GM10266 (cell line): ENCODE measurements around the gene SATB1.

Source experiments
- DNase-seq: peaks from one replicate; pipeline ENCODE4 v3.0.0; 2012; ENCODE audit errors: extremely low spot score
- TF ChIP-seq, protein P1 (sequence below): IDR thresholded peaks from 2 replicates; pipeline ENCODE4 v1.5.1; 2012; ENCODE audit warnings: mild to moderate bottlenecking, low read depth; ENCODE audit not compliant: control insufficient read depth, insufficient read depth; ENCODE audit errors: missing control alignments

The SATB1 gene

DNA sequence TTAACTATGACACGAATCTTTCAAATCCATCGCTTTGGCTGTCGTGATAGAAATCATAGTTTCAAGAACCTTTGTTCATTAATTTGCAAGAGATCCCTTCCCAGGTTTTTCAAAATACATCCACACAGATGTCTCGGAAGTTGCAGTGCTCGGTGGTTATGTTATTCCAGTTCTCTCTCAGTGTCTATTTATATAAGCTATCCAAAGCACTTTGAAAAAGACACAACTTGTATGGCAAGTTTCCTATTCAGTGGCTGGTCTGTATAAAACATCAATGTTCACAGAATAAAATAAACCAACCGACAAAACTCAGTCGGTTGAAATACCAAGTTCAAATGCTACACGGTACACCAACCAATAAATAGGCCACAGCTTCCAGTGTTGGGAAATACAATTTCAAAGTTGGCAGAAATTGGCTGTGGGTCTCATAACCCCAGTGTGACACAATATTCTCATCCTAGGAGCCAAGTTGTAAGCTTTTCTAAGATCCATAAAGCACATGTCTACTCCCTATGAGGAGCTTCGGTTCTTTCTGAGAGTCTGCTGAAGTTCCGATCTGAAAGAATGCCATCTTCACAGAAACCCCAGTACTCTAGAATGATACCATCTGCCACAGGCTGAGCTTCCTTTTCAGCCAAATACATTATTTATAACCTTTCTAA, 23.7 kb downstream of the SATB1 start:
- TF ChIP-seq, protein P1, sequence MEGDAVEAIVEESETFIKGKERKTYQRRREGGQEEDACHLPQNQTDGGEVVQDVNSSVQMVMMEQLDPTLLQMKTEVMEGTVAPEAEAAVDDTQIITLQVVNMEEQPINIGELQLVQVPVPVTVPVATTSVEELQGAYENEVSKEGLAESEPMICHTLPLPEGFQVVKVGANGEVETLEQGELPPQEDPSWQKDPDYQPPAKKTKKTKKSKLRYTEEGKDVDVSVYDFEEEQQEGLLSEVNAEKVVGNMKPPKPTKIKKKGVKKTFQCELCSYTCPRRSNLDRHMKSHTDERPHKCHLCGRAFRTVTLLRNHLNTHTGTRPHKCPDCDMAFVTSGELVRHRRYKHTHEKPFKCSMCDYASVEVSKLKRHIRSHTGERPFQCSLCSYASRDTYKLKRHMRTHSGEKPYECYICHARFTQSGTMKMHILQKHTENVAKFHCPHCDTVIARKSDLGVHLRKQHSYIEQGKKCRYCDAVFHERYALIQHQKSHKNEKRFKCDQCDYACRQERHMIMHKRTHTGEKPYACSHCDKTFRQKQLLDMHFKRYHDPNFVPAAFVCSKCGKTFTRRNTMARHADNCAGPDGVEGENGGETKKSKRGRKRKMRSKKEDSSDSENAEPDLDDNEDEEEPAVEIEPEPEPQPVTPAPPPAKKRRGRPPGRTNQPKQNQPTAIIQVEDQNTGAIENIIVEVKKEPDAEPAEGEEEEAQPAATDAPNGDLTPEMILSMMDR = no peak
- DNase-seq = no peak

DNA sequence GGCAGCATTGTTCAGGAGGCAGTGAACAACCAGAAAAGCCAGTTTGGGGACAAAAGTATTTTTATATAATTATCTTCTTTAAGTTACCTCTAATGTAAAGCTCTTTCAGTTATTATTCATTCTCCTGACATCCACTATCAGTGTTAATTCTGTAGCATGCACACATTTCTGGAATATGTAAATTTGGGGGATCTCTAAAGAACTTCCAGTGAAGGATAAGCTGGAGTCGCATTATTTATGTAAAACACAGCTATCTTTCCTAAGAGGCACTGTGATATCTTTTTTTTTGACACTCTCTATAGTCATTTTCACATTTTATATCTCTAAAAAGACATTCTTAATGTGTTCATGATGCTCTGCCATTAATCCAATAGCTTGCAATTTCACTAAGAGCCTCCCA, 26.7 kb downstream of the SATB1 start:
- TF ChIP-seq, protein P1 = no peak
- no peak for DNase-seq

DNA sequence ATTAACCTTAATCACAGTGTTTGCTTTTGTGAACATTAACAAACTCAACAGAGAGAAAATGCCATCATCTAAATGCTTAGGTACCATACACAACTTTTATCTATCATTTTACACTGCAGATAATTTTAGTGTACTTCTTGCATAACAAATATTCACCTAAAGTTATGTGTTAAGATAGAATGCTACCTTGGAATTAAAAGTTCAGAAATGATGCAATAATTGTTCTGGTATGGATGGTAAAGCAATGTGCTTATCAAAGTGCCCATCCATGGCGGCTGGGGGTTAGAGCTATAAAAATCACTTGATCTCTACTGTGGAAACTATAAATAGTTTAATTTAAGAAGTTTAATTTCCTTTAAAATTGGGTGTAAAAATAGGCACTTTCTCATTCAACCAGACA, 28.7 kb downstream of the SATB1 start:
- DNase-seq = no peak
- TF ChIP-seq, protein P1 = no peak

DNA sequence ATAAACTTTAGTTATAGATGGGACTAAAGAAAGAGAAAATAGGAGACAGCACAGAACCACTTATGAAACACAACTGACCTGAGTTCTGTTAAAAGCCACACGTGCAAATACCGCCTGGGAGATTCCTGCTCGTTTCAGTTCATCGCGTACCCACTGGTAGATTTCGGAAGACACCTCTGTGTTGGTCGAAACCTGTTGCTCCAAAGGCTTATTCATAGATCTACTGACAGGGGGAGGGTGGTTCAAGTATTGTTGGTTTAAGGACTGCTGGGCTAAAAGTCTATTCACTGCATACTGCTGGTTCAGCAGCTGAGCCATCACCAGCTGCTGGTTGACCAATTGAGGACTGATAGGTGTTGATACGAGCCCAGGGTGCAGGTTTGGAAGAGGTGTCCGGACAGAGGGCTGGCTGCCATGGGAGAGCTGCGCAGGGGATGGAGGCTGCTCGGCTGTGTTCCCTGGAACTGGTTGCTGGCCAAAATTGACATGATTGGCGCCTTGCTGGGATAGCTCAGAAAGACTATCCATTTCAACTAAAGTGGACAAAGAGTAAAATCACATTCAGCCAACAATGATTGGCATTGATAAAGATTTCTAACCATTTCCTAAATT, 30.6 kb downstream of the SATB1 start:
- no peak for DNase-seq
- TF ChIP-seq, protein P1 = no peak

DNA sequence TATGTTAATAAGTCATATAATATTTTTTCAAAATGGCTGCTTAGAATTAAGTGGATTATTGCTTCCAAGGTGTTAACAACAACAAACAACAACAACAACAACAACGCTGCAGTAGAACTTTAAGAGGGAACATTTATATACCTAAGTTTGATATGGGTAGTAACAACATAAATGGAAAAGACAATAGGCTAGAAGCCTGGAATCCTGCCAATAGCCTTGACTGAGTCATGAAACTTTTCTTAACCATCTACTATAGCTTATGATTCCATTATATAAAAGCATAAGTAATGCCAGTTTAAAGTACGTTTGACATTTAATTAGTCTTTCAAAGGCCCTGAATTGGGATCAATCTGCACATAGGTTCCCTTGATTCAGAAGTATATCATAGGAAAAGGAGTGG, 31.2 kb downstream of the SATB1 start:
- TF ChIP-seq, protein P1 = no peak
- DNase-seq = no peak

DNA sequence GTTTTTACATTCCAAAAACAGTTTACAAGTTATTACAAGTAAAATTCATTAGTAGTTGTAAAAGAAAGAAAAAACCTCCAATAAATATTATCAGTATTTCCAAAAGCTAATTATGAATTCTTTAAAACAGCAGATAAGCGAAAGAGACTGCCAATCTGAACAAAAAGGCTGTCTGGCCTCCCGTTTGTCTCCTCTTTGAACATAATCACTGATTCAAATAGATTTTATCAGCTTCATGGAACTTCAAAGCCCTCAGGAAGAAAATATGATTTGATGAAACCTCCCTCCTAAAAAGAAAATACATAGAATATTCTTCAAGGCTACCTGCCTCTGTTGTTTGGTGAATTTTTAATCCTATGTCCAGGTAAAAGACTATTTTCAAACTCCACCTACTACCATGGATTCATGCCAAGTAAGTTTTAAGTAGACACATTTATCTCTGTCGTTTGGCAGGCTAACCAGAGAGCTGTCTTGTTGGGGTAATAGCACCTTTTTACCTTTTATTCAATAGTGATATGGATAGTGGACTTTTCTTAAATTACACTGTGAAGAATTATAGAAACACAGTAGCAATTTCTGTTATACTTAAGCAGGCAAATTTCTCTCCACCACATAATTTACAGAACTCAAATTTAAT, 35.0 kb downstream of the SATB1 start:
- TF ChIP-seq, protein P1 = no peak
- DNase-seq = no peak
